GM23338 (cell line): ENCODE measurements around the gene ADAM17. TPM values are rescaled to one million over a fixed set of nuclear protein-coding genes. Genes with fewer than 3 reads are reported as not detected.

Source experiments
- ATAC-seq: fragments of 200-7000 bp; cut with Tn5 transposase; 3 replicates; pipeline ENCODE4 v1.9.1; 2020
- DNase-seq: peaks from one replicate; pipeline ENCODE4 v3.0.0-alpha.2; 2015; ENCODE audit warnings: low spot score
- H2AFZ ChIP-seq: fragments of 200-600 bp; sonication (generic); 2 replicates; pipeline ENCODE4 v1.8.0; 2016; ENCODE audit warnings: antibody characterized with exemption, mild to moderate bottlenecking, moderate library complexity
- H3F3A ChIP-seq: fragments of 200-600 bp; sonication (generic); replicated peaks from 2 replicates; pipeline ENCODE4 v1.8.0; 2017; ENCODE audit warnings: antibody characterized with exemption, mixed run types, low read depth
- H3K27ac ChIP-seq: fragments of 200-600 bp; sonication (generic); 2 replicates; pipeline ENCODE4 v1.6.1; 2016; ENCODE audit warnings: low read depth
- H3K27me3 ChIP-seq: fragments of 200-600 bp; sonication (generic); 2 replicates; pipeline ENCODE4 v1.8.0; 2016; ENCODE audit warnings: mild to moderate bottlenecking, mixed run types, moderate library complexity; ENCODE audit not compliant: insufficient read depth
- H3K36me3 ChIP-seq: fragments of 200-600 bp; sonication (generic); 2 replicates; pipeline ENCODE4 v1.8.0; 2016; ENCODE audit warnings: mild to moderate bottlenecking; ENCODE audit not compliant: insufficient read depth
- H3K4me1 ChIP-seq: fragments of 200-600 bp; sonication (generic); 2 replicates; pipeline ENCODE4 v1.8.0; 2016; ENCODE audit warnings: mild to moderate bottlenecking, moderate library complexity; ENCODE audit not compliant: insufficient read depth
- H3K4me2 ChIP-seq: fragments of 200-600 bp; sonication (generic); 2 replicates; pipeline ENCODE4 v1.7.1; 2017; ENCODE audit warnings: mixed run types
- H3K4me3 ChIP-seq: fragments of 200-600 bp; sonication (generic); 2 replicates; pipeline ENCODE4 v1.6.1; 2016; ENCODE audit warnings: mixed run types
- H3K79me2 ChIP-seq: fragments of 200-600 bp; sonication (generic); replicated peaks from 2 replicates; pipeline ENCODE4 v1.8.0; 2017; ENCODE audit warnings: mild to moderate bottlenecking; ENCODE audit not compliant: insufficient read depth
- H3K9me2 ChIP-seq: fragments of 200-600 bp; sonication (generic); 2 replicates; pipeline ENCODE4 v1.8.0; 2017; ENCODE audit not compliant: insufficient read depth
- H4K20me1 ChIP-seq: fragments of 200-600 bp; sonication (generic); replicated peaks from 2 replicates; pipeline ENCODE4 v1.8.0; 2017; ENCODE audit warnings: mild to moderate bottlenecking; ENCODE audit not compliant: insufficient read depth
- H3K27ac Mint-ChIP-seq: 2 replicates; pipeline ENCODE4 v1.8.0; 2020; ENCODE audit warnings: inconsistent platforms, mild to moderate bottlenecking, moderate library complexity, mixed read lengths
- H3K27me3 Mint-ChIP-seq: 3 replicates; pipeline ENCODE4 v1.8.0; 2022; ENCODE audit warnings: low read depth, mild to moderate bottlenecking, moderate library complexity, mixed read lengths, inconsistent platforms; ENCODE audit not compliant: insufficient read depth, poor library complexity
- H3K36me3 Mint-ChIP-seq: 3 replicates; pipeline ENCODE4 v1.8.0; 2021; ENCODE audit warnings: low read depth, mild to moderate bottlenecking, inconsistent platforms, moderate library complexity, mixed read lengths
- H3K4me1 Mint-ChIP-seq: 3 replicates; pipeline ENCODE4 v1.8.0; 2020; ENCODE audit warnings: mild to moderate bottlenecking, inconsistent platforms, mixed read lengths
- H3K4me3 Mint-ChIP-seq: 3 replicates; pipeline ENCODE4 v1.8.0; 2021; ENCODE audit warnings: moderate library complexity, mild to moderate bottlenecking, inconsistent platforms, mixed read lengths
- H3K9me3 Mint-ChIP-seq: 3 replicates; pipeline ENCODE4 v1.8.0; 2020; ENCODE audit warnings: moderate library complexity, mild to moderate bottlenecking, inconsistent platforms, mixed read lengths
- CREB1 ChIP-seq: fragments of 250-450 bp; sonication (Bioruptor Pico); IDR thresholded peaks from 2 replicates; pipeline ENCODE4 v1.5.0; 2020; ENCODE audit warnings: low read depth, mild to moderate bottlenecking, moderate library complexity
- EZH2 ChIP-seq: fragments of 200-600 bp; sonication (generic); IDR thresholded peaks from one replicate; pipeline ENCODE4 v1.8.0; 2017; ENCODE audit warnings: antibody characterized with exemption, mild to moderate bottlenecking, low read depth; ENCODE audit not compliant: unreplicated experiment
- EZH2phosphoT487 ChIP-seq: fragments of 200-600 bp; sonication (generic); IDR thresholded peaks from one replicate; pipeline ENCODE4 v1.8.1; 2018; ENCODE audit warnings: antibody characterized with exemption; ENCODE audit not compliant: unreplicated experiment
- JUNB ChIP-seq: IDR thresholded peaks from one replicate; pipeline ENCODE4 v1.6.1; 2016; ENCODE audit warnings: antibody characterized with exemption; ENCODE audit not compliant: unreplicated experiment
- NANOG ChIP-seq: IDR thresholded peaks from 2 replicates; pipeline ENCODE4 v1.6.1; 2016; ENCODE audit warnings: antibody characterized with exemption, borderline replicate concordance
- POLR2AphosphoS5 ChIP-seq: IDR thresholded peaks from 2 replicates; pipeline ENCODE4 v1.6.1; 2016; ENCODE audit warnings: antibody characterized with exemption, low read depth
- STAT1 ChIP-seq: IDR thresholded peaks from one replicate; pipeline ENCODE4 v1.6.1; 2016; ENCODE audit warnings: antibody characterized with exemption; ENCODE audit not compliant: unreplicated experiment
- ZNF114 ChIP-seq: fragments of 250-450 bp; sonication (Bioruptor Pico); IDR thresholded peaks from 2 replicates; pipeline ENCODE4 v1.5.0; 2020; ENCODE audit warnings: mild to moderate bottlenecking, moderate library complexity
- ZNF331 ChIP-seq: fragments of 250-450 bp; sonication (Bioruptor Pico); IDR thresholded peaks from 2 replicates; pipeline ENCODE4 v1.5.0; 2020; ENCODE audit warnings: low read depth, mild to moderate bottlenecking, moderate library complexity
- polyA plus RNA-seq: library from polyadenylated mRNA; unstranded; fragments of >200 nt; fragmentation: Nextera tagmentation; extraction: Ambion mirVana; gene quantifications from 2 replicates; pipeline ENCODE4 v1.2.1, GENCODE V29; 2016
- total RNA-seq: library from RNA; depleted of rRNA; stranded (reverse); fragments of >200 nt; shearing (Covaris generic); gene quantifications from 2 replicates; pipeline ENCODE4 v1.2.3, GENCODE V29; 2014
- TF ChIP-seq, protein P1 (sequence below): IDR thresholded peaks from one replicate; pipeline ENCODE4 v1.6.1; 2018; ENCODE audit warnings: antibody characterized with exemption; ENCODE audit not compliant: unreplicated experiment
- TF ChIP-seq, protein P2 (sequence below): fragments of 250-450 bp; sonication (Bioruptor Pico); IDR thresholded peaks from 2 replicates; pipeline ENCODE4 v1.5.0; 2020; ENCODE audit warnings: mild to moderate bottlenecking, moderate library complexity
- TF ChIP-seq, protein P3 (sequence below): IDR thresholded peaks from 2 replicates; pipeline ENCODE4 v1.6.1; 2016; ENCODE audit warnings: antibody characterized with exemption

ADAM17 gene
- total and polyA plus RNA-seq, 2 experiments from 2014 or later = 8.3 to 23.5 TPM

DNA sequence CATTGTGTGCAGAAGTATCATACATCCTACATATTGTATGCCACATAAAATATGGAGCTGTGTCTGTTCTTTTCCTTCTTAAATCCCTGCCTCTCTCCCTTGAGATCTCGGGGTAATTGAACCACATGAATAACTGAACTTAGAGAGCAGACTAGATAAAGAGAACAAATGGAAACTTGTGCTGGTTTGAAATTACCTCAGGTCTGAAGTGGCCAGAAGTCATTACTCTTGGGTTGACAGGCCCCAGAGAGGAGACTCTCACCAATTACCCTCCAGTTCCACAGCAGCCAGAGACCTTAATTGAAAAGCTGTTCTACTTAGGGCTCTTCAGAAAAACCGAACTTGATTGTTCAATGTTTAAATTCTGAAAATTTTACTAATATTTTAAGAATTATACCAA lies 5.0 kb upstream of the ADAM17 start (continued):
- TF ChIP-seq, protein P1, sequence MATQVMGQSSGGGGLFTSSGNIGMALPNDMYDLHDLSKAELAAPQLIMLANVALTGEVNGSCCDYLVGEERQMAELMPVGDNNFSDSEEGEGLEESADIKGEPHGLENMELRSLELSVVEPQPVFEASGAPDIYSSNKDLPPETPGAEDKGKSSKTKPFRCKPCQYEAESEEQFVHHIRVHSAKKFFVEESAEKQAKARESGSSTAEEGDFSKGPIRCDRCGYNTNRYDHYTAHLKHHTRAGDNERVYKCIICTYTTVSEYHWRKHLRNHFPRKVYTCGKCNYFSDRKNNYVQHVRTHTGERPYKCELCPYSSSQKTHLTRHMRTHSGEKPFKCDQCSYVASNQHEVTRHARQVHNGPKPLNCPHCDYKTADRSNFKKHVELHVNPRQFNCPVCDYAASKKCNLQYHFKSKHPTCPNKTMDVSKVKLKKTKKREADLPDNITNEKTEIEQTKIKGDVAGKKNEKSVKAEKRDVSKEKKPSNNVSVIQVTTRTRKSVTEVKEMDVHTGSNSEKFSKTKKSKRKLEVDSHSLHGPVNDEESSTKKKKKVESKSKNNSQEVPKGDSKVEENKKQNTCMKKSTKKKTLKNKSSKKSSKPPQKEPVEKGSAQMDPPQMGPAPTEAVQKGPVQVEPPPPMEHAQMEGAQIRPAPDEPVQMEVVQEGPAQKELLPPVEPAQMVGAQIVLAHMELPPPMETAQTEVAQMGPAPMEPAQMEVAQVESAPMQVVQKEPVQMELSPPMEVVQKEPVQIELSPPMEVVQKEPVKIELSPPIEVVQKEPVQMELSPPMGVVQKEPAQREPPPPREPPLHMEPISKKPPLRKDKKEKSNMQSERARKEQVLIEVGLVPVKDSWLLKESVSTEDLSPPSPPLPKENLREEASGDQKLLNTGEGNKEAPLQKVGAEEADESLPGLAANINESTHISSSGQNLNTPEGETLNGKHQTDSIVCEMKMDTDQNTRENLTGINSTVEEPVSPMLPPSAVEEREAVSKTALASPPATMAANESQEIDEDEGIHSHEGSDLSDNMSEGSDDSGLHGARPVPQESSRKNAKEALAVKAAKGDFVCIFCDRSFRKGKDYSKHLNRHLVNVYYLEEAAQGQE = no peak

DNA sequence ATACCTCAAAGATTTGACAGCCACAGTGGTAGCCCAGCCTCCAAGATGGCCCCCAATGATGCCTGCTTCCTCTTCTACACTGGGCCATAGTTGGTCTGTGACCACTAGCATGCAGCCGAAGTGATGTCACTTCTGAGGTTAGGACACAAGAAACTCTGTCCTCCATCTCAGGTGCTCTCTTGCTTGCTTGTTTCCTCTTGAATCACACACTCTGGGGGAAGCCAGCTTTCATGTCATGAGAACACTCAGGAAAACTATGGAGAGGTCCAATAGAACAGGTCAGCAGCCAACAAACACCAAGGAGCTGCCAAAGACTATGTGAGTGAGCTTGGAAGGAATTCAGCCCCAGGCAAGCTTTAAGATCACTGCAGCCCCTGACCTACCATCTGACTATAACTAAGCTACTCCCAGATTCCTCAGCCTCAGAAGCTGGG lies 3.3 kb upstream of the ADAM17 start:
- H2AFZ ChIP-seq = no peak overlapping the region
- no peaks in the 10 kb centered on the region for H3K9me2 ChIP-seq
- Mint-ChIP-seq H3K4me1 (peaks cover 18% of the 10 kb centered on the region), H3K27ac (no peak overlapping the region), H3K27me3 (peaks cover 5% of the 10 kb centered on the region), H3K4me3 (no peak overlapping the region), H3K9me3 (no peaks in the 10 kb centered on the region), H3K36me3 (peaks cover 6% of the 10 kb centered on the region)
- H4K20me1 ChIP-seq = peaks cover 7% of the 10 kb centered on the region; the same call in 1 of the 2 replicates
- ATAC-seq (no peak), DNase-seq (no peak)
- H3K4me2 ChIP-seq = no peak overlapping the region
- H3K4me1 ChIP-seq = peaks cover 12% of the 10 kb centered on the region
- H3K4me3 ChIP-seq = no peak overlapping the region
- H3F3A ChIP-seq = peaks cover 18% of the 10 kb centered on the region
- H3K36me3 ChIP-seq = no peaks in the 10 kb centered on the region
- no peaks in the 10 kb centered on the region for H3K27me3 ChIP-seq
- peaks cover 28% of the 10 kb centered on the region for H3K79me2 ChIP-seq
- no peak overlapping the region; the same call in 1 of the 2 replicates for H3K27ac ChIP-seq
- TF ChIP-seq, protein P2, sequence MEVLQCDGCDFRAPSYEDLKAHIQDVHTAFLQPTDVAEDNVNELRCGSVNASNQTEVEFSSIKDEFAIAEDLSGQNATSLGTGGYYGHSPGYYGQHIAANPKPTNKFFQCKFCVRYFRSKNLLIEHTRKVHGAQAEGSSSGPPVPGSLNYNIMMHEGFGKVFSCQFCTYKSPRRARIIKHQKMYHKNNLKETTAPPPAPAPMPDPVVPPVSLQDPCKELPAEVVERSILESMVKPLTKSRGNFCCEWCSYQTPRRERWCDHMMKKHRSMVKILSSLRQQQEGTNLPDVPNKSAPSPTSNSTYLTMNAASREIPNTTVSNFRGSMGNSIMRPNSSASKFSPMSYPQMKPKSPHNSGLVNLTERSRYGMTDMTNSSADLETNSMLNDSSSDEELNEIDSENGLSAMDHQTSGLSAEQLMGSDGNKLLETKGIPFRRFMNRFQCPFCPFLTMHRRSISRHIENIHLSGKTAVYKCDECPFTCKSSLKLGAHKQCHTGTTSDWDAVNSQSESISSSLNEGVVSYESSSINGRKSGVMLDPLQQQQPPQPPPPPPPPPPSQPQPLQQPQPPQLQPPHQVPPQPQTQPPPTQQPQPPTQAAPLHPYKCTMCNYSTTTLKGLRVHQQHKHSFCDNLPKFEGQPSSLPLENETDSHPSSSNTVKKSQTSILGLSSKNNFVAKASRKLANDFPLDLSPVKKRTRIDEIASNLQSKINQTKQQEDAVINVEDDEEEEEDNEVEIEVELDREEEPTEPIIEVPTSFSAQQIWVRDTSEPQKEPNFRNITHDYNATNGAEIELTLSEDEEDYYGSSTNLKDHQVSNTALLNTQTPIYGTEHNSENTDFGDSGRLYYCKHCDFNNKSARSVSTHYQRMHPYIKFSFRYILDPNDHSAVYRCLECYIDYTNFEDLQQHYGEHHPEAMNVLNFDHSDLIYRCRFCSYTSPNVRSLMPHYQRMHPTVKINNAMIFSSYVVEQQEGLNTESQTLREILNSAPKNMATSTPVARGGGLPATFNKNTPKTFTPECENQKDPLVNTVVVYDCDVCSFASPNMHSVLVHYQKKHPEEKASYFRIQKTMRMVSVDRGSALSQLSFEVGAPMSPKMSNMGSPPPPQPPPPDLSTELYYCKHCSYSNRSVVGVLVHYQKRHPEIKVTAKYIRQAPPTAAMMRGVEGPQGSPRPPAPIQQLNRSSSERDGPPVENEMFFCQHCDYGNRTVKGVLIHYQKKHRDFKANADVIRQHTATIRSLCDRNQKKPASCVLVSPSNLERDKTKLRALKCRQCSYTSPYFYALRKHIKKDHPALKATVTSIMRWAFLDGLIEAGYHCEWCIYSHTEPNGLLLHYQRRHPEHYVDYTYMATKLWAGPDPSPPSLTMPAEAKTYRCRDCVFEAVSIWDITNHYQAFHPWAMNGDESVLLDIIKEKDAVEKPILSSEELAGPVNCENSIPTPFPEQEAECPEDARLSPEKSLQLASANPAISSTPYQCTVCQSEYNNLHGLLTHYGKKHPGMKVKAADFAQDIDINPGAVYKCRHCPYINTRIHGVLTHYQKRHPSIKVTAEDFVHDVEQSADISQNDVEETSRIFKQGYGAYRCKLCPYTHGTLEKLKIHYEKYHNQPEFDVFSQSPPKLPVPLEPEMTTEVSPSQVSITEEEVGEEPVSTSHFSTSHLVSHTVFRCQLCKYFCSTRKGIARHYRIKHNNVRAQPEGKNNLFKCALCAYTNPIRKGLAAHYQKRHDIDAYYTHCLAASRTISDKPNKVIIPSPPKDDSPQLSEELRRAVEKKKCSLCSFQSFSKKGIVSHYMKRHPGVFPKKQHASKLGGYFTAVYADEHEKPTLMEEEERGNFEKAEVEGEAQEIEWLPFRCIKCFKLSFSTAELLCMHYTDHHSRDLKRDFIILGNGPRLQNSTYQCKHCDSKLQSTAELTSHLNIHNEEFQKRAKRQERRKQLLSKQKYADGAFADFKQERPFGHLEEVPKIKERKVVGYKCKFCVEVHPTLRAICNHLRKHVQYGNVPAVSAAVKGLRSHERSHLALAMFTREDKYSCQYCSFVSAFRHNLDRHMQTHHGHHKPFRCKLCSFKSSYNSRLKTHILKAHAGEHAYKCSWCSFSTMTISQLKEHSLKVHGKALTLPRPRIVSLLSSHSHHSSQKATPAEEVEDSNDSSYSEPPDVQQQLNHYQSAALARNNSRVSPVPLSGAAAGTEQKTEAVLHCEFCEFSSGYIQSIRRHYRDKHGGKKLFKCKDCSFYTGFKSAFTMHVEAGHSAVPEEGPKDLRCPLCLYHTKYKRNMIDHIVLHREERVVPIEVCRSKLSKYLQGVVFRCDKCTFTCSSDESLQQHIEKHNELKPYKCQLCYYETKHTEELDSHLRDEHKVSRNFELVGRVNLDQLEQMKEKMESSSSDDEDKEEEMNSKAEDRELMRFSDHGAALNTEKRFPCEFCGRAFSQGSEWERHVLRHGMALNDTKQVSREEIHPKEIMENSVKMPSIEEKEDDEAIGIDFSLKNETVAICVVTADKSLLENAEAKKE (CRISPR knock-in tag) = no peak
- no peak for TF ChIP-seq ZNF114 (CRISPR knock-in tag)
- TF ChIP-seq ZNF331 = no peak
- TF ChIP-seq POLR2AphosphoS5 = no peak
- TF ChIP-seq NANOG = no peak
- TF ChIP-seq CREB1 (CRISPR knock-in tag) = no peak
- TF ChIP-seq, protein P1 = no peak
- TF ChIP-seq, protein P3, sequence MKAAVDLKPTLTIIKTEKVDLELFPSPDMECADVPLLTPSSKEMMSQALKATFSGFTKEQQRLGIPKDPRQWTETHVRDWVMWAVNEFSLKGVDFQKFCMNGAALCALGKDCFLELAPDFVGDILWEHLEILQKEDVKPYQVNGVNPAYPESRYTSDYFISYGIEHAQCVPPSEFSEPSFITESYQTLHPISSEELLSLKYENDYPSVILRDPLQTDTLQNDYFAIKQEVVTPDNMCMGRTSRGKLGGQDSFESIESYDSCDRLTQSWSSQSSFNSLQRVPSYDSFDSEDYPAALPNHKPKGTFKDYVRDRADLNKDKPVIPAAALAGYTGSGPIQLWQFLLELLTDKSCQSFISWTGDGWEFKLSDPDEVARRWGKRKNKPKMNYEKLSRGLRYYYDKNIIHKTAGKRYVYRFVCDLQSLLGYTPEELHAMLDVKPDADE = no peak
- no peak for TF ChIP-seq STAT1
- TF ChIP-seq EZH2 = no peak
- no peak for TF ChIP-seq EZH2phosphoT487
- no peak for TF ChIP-seq JUNB
